GM19238 (cell line): ENCODE data around the gene NFE2L2.
"Not testable (repeated sequence)": the region's sequence is repeated elsewhere in the genome, so short reads cannot be mapped to it uniquely, and the experiment has no call there.

ENCODE experiments used
- DNase-seq: peaks from one replicate; pipeline ENCODE4 v3.0.0; 2011; ENCODE audit warnings: low spot score; ENCODE audit not compliant: insufficient read length

The NFE2L2 gene

GRCh38 chr2:177257471-177257870 is 7.1 kb downstream of the NFE2L2 start:
- DNase-seq, result no peak

GRCh38 chr2:177256695-177257094 is 7.8 kb downstream of the NFE2L2 start:
- DNase-seq, result no peak

- DNase-seq, result no peak
These were observed 8.5 kb downstream of the NFE2L2 start for GRCh38 chr2:177256026-177256425.

DNA sequence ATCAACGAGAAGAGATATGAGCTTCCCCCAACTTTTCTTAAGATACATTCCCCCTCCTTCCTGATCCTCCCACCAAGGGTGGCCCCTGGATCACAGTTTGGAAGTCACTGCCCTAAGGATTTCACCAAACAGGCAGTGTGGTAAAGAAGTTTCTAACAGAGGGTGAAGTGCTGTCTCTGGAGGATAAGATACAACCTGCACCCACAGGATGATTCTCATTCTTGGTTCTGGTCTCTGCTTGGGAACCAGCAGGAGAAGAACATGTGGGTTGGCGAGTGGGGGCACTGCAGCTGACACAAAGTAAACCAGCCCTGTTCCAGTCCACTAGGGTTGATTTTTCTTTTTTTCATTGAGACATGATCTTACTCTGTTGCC is 9.3 kb downstream of the NFE2L2 start:
- no peak for DNase-seq

DNA sequence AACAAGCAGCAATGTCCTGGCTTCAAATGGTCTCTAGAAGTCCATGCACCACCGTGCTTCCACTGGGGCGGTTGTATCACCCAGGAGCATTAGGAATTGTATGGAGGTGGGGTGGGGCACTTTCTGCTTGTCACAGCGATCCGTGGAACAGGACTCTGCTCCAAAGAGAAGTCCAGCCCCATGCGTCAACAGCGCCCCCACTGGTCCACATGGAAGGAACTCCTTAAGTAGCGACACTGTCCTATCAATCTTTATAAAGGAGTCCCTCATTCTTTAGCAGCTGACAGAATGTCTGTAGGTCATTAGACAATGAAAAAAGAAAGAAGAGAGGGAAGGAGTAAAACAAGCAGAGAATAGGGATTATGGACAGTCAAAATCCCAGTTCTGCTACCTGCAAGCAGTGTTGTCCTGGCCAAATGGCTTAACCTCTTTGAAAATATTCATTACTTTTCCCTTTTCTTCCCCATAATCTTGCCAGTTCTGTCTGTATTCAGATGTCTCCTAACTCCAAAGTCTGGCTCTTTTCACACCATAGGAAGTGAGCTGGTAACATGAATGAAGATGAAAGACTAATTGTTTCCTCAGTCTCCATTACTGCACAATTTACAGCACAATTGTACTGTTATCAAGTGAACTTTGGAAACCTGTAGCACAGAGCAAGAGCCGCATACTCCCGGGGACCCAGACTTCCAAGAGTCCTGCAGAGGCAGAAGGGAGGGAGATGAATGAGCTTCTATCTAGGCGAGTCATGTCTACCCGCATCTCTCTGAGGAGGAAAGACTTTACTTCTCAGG is 9.9 kb downstream of the NFE2L2 start:
- DNase-seq, result no peak

- no peak for DNase-seq
These were observed 10.8 kb downstream of the NFE2L2 start for GRCh38 chr2:177253704-177254103.

- DNase-seq, result no peak
These were observed 11.6 kb downstream of the NFE2L2 start for GRCh38 chr2:177252808-177253531.

GRCh38 chr2:177251165-177251542 is 13.4 kb downstream of the NFE2L2 start:
- DNase-seq, result no peak

DNA sequence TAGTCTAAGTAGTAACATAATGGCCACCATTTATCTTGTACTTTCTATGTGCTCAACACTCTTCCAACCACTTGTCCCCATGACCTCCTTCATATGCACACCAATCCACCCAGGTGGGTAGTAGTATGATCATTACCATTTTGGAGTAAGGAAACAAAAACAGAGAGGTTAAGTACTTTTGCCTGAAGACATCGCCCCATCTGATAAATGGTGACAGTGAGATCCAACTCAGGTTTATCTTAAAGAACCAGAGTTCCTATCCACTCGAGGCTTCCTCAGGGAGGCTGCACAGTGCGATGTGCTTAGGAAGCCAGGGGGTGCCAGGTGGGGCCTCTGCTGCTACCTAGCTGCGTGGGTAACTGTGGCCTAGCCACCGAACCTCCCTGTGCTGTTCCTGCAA is 14.1 kb downstream of the NFE2L2 start:
- no peak for DNase-seq

DNA sequence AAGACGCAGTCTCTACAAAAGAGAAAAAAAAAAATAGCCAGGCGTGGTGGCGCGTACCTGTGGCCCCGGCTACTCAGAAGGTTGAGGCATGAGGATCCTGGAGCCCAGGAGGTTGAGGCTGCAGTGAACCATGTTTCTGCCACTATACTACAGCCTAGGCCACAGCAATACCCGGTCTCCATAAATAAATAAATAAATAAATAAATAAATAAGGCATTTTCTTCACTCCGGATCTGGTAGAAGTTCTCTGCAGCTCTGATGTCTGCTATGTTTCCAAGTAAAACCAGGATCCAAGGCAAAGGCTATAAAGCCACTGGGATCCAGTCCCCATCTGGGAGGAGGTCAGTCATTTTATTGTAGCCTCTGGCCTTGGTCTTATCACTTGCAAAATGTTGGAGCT is 15.5 kb downstream of the NFE2L2 start:
- no peak for DNase-seq

DNA sequence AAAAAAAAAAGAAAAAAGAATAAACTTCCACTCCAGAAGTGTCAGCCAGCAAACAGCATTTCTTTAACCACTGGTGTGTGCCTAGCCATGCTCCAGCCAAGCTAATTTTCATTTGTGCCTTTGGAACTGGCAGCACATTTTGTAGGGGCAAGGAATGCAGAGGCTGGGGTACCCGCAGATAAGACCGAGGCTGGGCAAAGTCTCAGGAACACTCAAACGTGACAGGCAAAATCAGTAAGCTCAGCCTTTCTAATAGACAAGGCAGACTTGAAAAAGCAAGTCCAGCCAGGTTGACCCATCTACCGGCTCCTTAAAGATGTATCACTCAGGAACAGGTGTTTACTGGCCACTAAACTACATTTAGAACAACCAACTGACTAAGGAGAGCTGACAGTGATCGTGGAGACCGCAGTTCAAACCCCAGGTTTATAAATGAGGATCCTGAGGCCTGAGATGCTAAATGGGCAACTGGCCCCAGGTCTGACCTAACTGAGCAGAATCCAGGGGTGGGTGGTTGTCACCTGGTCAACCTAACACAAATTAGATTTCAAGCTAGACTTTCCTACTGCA is 16.7 kb downstream of the NFE2L2 start:
- no peak for DNase-seq

DNA sequence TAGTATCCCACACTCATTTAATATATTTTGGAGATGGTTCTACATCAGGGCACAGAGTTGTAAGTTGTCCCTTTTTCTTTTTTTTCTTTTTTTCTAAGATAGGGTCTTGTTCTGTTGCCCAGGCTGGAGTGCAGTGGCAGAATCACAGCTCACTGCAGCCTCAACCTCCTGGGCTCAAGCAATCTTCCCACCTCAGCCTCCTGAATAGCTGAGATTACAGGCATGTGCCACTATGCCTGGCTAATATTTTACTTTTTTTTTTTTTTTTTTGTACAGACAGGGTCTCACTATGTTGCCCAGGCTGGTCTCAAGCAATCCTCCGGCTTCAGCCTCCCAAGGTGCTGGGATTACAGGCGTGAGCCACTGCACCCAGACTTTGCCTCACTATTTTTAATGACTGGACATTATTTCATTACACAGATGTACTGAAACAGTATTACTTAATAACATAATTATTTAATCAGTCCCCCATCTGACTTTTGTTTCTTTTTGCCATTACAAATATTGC is 17.9 kb downstream of the NFE2L2 start:
- DNase-seq, result not testable (repeated sequence)

DNA sequence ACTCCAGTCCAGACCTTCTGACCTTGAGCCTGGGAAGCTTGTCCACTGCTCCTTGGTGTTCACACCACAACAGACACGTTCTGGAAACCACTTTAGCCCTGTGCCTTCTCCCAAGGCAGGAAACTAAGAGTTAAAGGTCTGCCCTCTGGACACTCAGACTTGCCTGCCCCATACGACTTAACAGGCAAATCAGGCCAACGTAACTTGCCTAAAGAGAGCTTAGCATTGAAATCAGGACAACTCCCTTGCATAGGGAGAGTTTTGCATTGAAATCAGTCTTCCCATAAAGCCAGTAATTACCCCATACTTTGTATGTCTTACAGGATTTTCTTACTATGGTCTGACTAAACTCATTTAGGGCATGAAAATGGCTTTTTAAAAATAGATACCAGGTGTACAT is 18.5 kb downstream of the NFE2L2 start:
- no peak for DNase-seq

- DNase-seq, result no peak
These were observed 19.5 kb downstream of the NFE2L2 start for GRCh38 chr2:177245010-177245422.

DNA sequence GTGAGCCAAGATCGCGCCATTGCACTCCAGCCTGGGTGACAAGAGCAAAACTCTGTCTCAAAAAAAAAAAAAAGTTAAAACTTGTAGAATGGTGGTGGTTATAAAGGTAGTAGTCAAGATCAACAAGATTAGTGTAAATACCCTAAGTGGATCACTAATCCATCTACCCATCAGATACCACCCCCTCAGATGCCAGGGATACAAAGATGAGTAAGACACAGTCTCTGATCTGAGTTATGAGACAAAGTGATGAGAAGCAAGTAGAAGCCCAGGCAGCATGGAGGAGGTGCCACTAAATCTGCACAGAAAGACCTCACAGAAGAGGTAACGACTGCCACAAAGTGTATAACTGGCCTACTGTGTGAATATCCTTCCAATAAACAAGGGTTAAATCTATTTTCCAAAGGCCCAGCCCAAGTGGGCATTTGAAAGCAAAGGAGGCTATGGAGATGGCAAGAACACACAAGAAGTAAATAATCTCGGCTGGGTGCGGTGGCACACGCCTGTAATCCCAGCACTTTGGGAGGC is 20.2 kb downstream of the NFE2L2 start:
- no peak for DNase-seq

- no peak for DNase-seq
These were observed 21.1 kb downstream of the NFE2L2 start for GRCh38 chr2:177243476-177243875.

GRCh38 chr2:177243073-177243472 is 21.5 kb downstream of the NFE2L2 start:
- DNase-seq, result no peak

DNA sequence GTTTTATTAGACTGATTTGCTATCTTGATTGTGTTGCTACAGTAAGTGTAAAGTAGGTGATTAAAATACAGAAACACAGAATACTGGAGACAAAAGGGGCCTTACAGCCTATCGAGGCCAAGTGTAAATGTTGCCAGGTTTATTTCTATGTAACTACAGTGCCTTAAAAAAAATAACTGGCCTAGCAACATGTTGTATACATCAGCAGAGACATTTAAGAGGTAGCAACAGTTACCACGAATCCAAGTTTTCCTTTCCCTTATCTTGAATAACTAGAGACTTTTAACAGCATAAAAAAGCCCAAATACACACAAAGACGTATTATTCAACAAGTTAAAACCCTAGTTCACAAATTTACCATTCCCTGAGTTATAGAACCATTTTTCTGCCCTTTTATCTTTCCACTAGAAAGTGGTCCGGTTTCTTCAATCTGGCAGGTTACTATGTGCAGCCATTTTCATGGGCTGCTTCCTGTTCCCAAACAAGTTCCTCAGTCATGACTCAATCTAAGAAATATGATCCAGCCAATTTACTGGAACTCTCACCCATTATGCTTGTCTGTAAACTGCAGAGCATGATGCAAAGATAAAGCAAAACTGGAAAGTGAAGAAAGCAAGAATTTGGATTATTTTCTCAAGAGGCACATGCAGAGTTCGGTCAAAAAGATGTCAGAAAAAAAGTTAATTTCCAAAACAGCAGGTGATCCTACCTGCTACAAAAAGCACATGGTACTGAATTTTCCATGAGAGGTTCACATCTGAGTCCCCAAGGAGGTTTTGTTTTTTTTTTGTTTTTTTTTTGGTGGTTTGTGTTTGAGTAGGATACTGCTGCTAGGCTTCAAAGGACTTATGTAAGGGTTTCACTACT is 22.2 kb downstream of the NFE2L2 start:
- DNase-seq, result no peak

DNA sequence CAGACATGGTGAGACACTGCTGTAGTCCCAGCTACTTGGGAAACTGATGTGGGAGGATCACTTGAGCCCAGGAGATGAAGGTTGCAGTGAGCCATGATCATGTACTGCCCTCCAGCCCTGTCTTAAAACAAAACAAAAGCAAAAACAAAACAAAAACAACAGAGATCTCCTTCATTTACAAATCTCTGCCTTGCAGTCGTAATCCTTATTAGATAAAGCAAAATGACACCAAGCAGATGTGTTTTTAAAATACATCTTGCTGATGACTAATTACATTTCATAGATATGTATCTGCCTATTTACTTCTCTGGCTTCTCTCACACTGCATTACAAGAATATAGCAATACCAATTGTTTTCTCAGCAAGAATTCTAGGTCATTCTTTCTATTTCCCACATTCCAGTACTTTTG is 22.8 kb downstream of the NFE2L2 start:
- DNase-seq, result no peak

GRCh38 chr2:177239932-177240630 is 24.4 kb downstream of the NFE2L2 start:
- DNase-seq, result no peak

GRCh38 chr2:177239053-177239452 is 25.5 kb downstream of the NFE2L2 start:
- no peak for DNase-seq
